Nephron (organoid): Measurements from ENCODE around the gene A2ML1.
"Not testable (repeated sequence)": the region's sequence is repeated elsewhere in the genome, so short reads cannot be mapped to it uniquely, and the experiment has no call there.

Experiments
- H3K27ac Mint-ChIP-seq, 3 experiments: 2 replicates each; pipeline ENCODE4 v1.8.0; 2020; ENCODE audit warnings: mixed read lengths in 3 of 3, mild to moderate bottlenecking in 2 of 3, moderate library complexity in 1 of 3
- H3K27me3 Mint-ChIP-seq: 2 replicates; pipeline ENCODE4 v1.8.0; 2021; ENCODE audit warnings: low read depth, mild to moderate bottlenecking, moderate library complexity, mixed read lengths
- H3K36me3 Mint-ChIP-seq: 2 replicates; pipeline ENCODE4 v1.8.0; 2020; ENCODE audit warnings: low read depth, mixed read lengths
- H3K4me1 Mint-ChIP-seq: 2 replicates; pipeline ENCODE4 v1.8.0; 2020; ENCODE audit warnings: mixed read lengths
- H3K4me3 Mint-ChIP-seq, 3 experiments: 2 replicates each; pipeline ENCODE4 v1.8.0; 2020; ENCODE audit warnings: mild to moderate bottlenecking in 3 of 3, mixed read lengths in 3 of 3, moderate library complexity in 2 of 3
- H3K9me3 Mint-ChIP-seq: 2 replicates; pipeline ENCODE4 v1.8.0; 2020; ENCODE audit warnings: mixed read lengths
- TF ChIP-seq, protein P1 (sequence below), 3 experiments: fragments of 200-600 bp; sonication (generic); IDR thresholded peaks; one replicate each; pipeline ENCODE4 v1.5.0; 2021; ENCODE audit warnings: antibody characterized with exemption in 3 of 3; ENCODE audit not compliant: unreplicated experiment in 3 of 3

The A2ML1 gene

GRCh38 chr12:8810112-8810511, 12.3 kb upstream of the A2ML1 start:
- H3K4me3 Mint-ChIP-seq, H3K9me3 Mint-ChIP-seq, H3K27ac Mint-ChIP-seq, H3K4me1 Mint-ChIP-seq, H3K36me3 Mint-ChIP-seq, H3K27me3 Mint-ChIP-seq: not testable (repeated sequence)

DNA sequence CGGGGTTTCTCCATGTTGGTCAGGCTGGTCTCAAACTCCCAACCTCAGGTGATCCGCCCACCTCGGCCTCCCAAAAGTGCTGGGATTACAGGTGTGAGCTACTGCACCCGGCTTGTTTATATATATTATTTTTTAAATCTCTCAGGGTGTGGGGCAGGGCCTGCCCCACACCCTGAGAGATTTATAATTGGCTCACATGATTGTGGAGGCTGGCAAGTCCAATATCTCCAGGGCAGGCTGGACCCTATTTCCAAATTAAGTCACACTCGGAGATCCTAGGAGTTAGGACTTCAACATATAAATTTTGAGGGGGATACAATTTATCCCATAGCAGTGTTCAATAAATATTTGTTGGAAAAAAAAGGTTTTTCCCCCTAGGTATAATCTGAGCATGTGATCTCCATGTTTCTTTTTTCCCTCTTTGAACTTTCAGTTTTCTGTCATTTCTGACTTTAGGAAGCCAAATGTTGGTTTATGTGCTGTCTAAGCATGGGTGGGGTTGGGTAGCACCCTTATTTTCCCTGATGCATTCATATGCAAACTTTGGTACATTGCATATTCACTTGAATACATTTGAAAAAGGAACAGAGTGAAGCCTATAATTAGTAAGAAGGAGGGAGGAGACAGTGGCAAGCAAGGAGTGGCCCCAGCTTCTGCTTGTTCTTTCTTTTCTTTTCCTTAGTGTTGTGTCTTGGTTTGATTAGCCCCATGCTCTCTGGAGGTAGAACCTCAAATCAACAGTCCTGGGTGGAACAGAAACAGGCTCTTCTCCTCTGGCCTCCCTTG, 8.7 kb upstream of the A2ML1 start:
- TF ChIP-seq, protein P1, sequence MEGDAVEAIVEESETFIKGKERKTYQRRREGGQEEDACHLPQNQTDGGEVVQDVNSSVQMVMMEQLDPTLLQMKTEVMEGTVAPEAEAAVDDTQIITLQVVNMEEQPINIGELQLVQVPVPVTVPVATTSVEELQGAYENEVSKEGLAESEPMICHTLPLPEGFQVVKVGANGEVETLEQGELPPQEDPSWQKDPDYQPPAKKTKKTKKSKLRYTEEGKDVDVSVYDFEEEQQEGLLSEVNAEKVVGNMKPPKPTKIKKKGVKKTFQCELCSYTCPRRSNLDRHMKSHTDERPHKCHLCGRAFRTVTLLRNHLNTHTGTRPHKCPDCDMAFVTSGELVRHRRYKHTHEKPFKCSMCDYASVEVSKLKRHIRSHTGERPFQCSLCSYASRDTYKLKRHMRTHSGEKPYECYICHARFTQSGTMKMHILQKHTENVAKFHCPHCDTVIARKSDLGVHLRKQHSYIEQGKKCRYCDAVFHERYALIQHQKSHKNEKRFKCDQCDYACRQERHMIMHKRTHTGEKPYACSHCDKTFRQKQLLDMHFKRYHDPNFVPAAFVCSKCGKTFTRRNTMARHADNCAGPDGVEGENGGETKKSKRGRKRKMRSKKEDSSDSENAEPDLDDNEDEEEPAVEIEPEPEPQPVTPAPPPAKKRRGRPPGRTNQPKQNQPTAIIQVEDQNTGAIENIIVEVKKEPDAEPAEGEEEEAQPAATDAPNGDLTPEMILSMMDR (IDR thresholded peaks at IDR 0.05; ENCODE audit: unreplicated experiment in 3 of 3), result no peak
- Mint-ChIP-seq H3K27me3 (peaks cover 3% of the 10 kb centered on the region), H3K36me3 (no peaks in the 10 kb centered on the region), H3K9me3 (no peaks in the 10 kb centered on the region), H3K27ac (no peak overlapping the region), H3K4me3 (no peak overlapping the region), H3K4me1 (peaks cover 4% of the 10 kb centered on the region)

DNA sequence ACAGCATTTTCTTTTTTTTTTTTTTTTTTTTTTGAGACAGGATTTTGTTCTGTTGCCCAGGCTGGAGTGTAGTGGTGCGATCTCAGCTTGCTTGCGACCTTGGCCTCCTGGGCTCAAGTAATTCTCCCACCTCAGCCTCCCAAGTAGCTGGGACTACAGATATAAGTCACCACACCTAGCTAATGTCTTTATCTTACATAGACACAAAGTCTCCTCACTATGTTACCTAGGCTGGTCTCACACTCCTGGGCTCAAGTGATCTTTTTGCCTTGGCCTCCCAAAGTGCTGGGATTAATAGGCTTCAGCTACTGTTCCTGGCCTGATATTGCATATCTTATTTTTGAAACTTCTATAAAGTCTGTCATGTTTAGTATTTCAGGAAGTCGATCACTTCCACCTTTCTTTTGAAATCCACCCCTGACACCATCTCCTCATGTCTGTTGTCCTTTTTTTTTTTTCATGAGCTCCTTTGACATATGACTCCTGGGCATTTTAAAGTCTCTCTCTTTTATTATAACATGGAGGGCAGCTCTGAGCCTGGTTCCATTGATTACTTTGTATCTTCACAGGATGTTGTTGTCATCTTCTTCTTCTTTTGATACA, 5.9 kb upstream of the A2ML1 start:
- peaks cover 4% of the 10 kb centered on the region for H3K4me1 Mint-ChIP-seq
- no peak overlapping the region for H3K27ac Mint-ChIP-seq
- TF ChIP-seq, protein P1 (IDR thresholded peaks at IDR 0.05; ENCODE audit: unreplicated experiment in 3 of 3), result no peak
- no peaks in the 10 kb centered on the region for H3K36me3 Mint-ChIP-seq
- H3K9me3 Mint-ChIP-seq, result no peaks in the 10 kb centered on the region
- H3K27me3 Mint-ChIP-seq, result no peaks in the 10 kb centered on the region
- H3K4me3 Mint-ChIP-seq, result no peak overlapping the region

DNA sequence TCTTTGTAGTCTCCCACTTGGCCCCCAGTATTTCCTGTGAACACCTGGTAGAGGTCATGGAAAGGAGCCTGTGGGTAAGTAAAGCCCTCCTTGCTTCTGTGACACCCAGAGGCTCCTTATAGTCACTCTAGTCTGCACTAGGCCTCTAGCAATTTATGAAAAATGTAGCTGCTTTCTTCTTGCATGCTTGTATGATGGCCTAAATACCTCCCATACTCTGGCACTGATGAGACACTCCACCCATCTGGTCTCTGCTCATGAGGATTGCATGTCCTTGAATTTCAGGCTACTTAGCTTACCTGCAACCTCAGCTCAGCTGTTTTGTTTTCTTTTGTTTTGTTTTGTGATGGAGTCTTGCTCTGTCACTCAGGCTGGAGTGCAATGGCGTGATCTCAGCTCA, 4.6 kb upstream of the A2ML1 start:
- no peak overlapping the region for H3K4me3 Mint-ChIP-seq
- TF ChIP-seq, protein P1 (IDR thresholded peaks at IDR 0.05; ENCODE audit: unreplicated experiment in 3 of 3), result no peak
- H3K27ac Mint-ChIP-seq, result no peak overlapping the region
- H3K9me3 Mint-ChIP-seq, result no peaks in the 10 kb centered on the region
- no peaks in the 10 kb centered on the region for H3K4me1 Mint-ChIP-seq
- H3K36me3 Mint-ChIP-seq, result no peaks in the 10 kb centered on the region
- H3K27me3 Mint-ChIP-seq, result no peaks in the 10 kb centered on the region

- no peaks in the 10 kb centered on the region for H3K9me3 Mint-ChIP-seq
- no peaks in the 10 kb centered on the region for H3K27me3 Mint-ChIP-seq
- H3K4me1 Mint-ChIP-seq, result no peaks in the 10 kb centered on the region
- H3K27ac Mint-ChIP-seq, result no peak overlapping the region
- no peak overlapping the region for H3K4me3 Mint-ChIP-seq
- TF ChIP-seq, protein P1 (IDR thresholded peaks at IDR 0.05; ENCODE audit: unreplicated experiment in 3 of 3), result no peak
- H3K36me3 Mint-ChIP-seq, result no peaks in the 10 kb centered on the region
These were observed 3.9 kb upstream of the A2ML1 start for GRCh38 chr12:8818526-8818925.

GRCh38 chr12:8819666-8819980, 2.8 kb upstream of the A2ML1 start:
- TF ChIP-seq, protein P1 (IDR thresholded peaks at IDR 0.05; ENCODE audit: unreplicated experiment in 3 of 3), result no peak
- Mint-ChIP-seq H3K27me3 (no peaks in the 10 kb centered on the region), H3K36me3 (no peaks in the 10 kb centered on the region), H3K9me3 (no peaks in the 10 kb centered on the region), H3K4me1 (no peaks in the 10 kb centered on the region), H3K27ac (no peak overlapping the region), H3K4me3 (no peak overlapping the region)

DNA sequence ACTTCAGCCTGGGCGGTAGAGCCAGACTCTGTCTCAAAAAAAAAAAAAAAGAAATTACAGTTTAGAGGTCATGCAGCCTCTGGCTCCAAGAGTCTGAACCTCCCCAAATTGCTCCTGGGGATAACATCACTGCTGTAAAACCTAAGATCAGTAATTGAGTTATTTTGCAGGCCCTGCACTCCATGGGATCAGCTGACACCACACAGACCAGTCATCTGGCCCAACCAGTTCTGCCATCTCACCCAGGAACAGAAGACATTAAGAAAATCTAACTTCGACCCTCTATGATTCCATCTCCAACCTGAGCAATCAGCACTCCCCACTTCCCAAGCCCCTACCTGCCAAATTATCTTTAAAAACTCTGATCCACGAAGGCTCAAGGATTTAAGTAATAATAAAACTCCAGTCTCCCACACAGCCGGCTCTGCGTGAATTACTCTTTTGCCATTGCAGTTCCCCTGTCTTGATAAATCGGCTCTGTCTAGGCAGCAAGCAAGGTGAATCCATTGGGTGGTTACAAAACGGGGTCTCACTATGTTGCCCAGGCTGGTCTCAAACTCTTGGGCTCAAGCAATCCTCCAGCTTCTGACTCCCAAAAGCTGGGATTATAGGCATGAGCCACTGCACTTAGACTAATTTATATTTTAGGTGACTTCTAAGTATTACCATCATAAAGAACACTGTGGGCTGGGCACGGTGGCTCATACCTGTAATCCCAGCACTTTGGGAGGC, 1.6 kb upstream of the A2ML1 start:
- not testable (repeated sequence) for H3K9me3 Mint-ChIP-seq, H3K36me3 Mint-ChIP-seq, H3K4me1 Mint-ChIP-seq, H3K27ac Mint-ChIP-seq, H3K27me3 Mint-ChIP-seq, H3K4me3 Mint-ChIP-seq
